Endothelial cell of umbilical vein (primary cell): ENCODE data around the gene AAGAB. TPM values are rescaled to one million over a fixed set of nuclear protein-coding genes. Genes with fewer than 3 reads are reported as not detected.
"Not testable (repeated sequence)": the region's sequence is repeated elsewhere in the genome, so short reads cannot be mapped to it uniquely, and the experiment has no call there.

ENCODE experiments used
- BruUV-seq: library from RNA; stranded (reverse); fragments of 400-500 nt; replicated peaks from 2 replicates; lab custom pipeline; 2021; lab: Mats Ljungman, UMichigan
- CTCF ChIA-PET: fragments of 300-600, 350-600 bp; sonication (Branson Sonifier 250); formaldehyde crosslinking; loops from one replicate; lab custom pipeline; 2021; ENCODE audit warnings: antibody characterized with exemption, inconsistent platforms; lab: Charles Lee
- POLR2A ChIA-PET: fragments of 300-600, 350-600 bp; sonication (Branson Sonifier 250); formaldehyde crosslinking; loops from one replicate; lab custom pipeline; 2021; ENCODE audit warnings: antibody characterized with exemption, inconsistent platforms; lab: Charles Lee
- DNase-seq: peaks from one replicate; pipeline ENCODE4 v3.0.0-alpha.2; 2011; ENCODE audit warnings: low read depth, low spot score
- FAIRE-seq: peaks from 2 replicates; lab custom pipeline; 2011; peaks lifted over from hg19 to GRCh38; lab: Jason Lieb, UNC
- H2AFZ ChIP-seq: 2 replicates; pipeline ENCODE4 v1.6.0; 2012; ENCODE audit warnings: low read depth, low read length, control low read depth, inconsistent platforms
- H3K27ac ChIP-seq: 2 replicates; pipeline ENCODE4 v1.5.1; 2011; ENCODE audit warnings: low read depth, mild to moderate bottlenecking, control low read depth, low read length, moderate library complexity; ENCODE audit not compliant: insufficient read depth
- H3K27me3 ChIP-seq, 2 experiments: 2 replicates each; pipeline versions ENCODE4 v1.6.0 to v1.6.1; 2011; ENCODE audit warnings: low read length in 2 of 2, mixed read lengths in 1 of 2; ENCODE audit not compliant: control insufficient read depth in 2 of 2, insufficient read depth in 2 of 2
- H3K36me3 ChIP-seq, 2 experiments: 2 replicates in 1 of 2; 3 replicates in 1 of 2; pipeline ENCODE4 v1.5.1; 2011; ENCODE audit warnings: low read length in 2 of 2, mild to moderate bottlenecking in 1 of 2, moderate library complexity in 1 of 2; ENCODE audit not compliant: control insufficient read depth in 2 of 2, insufficient read depth in 2 of 2; ENCODE audit errors: extremely low read depth in 1 of 2
- H3K4me1 ChIP-seq: 3 replicates; pipeline ENCODE4 v1.5.1; 2011; ENCODE audit warnings: mild to moderate bottlenecking, low read length; ENCODE audit not compliant: control insufficient read depth, insufficient read depth; ENCODE audit errors: extremely low read depth
- H3K4me2 ChIP-seq: 2 replicates; pipeline ENCODE4 v1.6.1; 2011; ENCODE audit warnings: low read length, control low read depth, mixed read lengths; ENCODE audit not compliant: insufficient read depth
- H3K4me3 ChIP-seq, 3 experiments: fragments of 200-600 bp in 1 of 3; sonication (generic), shearing (Covaris generic) in 1 of 3; replicated peaks in 1 of 3; 2 replicates each; pipeline ENCODE4 v1.5.1; 2011 to 2016; ENCODE audit warnings: control low read depth in 3 of 3, low read length in 3 of 3, mild to moderate bottlenecking in 2 of 3, inconsistent platforms in 1 of 3, low read depth in 1 of 3, moderate library complexity in 1 of 3; ENCODE audit not compliant: insufficient read depth in 1 of 3
- H3K79me2 ChIP-seq: 2 replicates; pipeline ENCODE4 v1.6.0; 2012; ENCODE audit warnings: low read length, inconsistent platforms; ENCODE audit not compliant: control insufficient read depth, insufficient read depth
- H3K9ac ChIP-seq: replicated peaks from 2 replicates; pipeline ENCODE3; 2011; ENCODE audit warnings: low read length, control low read depth; ENCODE audit not compliant: insufficient read depth; ENCODE audit errors: extremely low read depth
- H3K9me1 ChIP-seq: replicated peaks from 3 replicates; pipeline ENCODE4 v1.6.0; 2011; ENCODE audit warnings: mild to moderate bottlenecking, low read length; ENCODE audit not compliant: control insufficient read depth, insufficient read depth; ENCODE audit errors: extremely low read depth
- H3K9me3 ChIP-seq: replicated peaks from 2 replicates; pipeline ENCODE4 v1.5.1; 2012; ENCODE audit warnings: low read length, inconsistent platforms; ENCODE audit not compliant: control insufficient read depth, insufficient read depth
- H4K20me1 ChIP-seq: replicated peaks from 2 replicates; pipeline ENCODE3; 2011; ENCODE audit warnings: mild to moderate bottlenecking, low read length; ENCODE audit not compliant: control insufficient read depth, insufficient read depth; ENCODE audit errors: extremely low read depth
- CTCF ChIP-seq, 2 donors: IDR thresholded peaks; 1 replicate in 1 of 2; 2 replicates in 1 of 2; pipeline ENCODE4 v1.5.1; 2011; ENCODE audit warnings: low read length in 2 of 2, mild to moderate bottlenecking in 2 of 2, moderate library complexity in 2 of 2, control low read depth in 1 of 2, inconsistent platforms in 1 of 2, low read depth in 1 of 2; ENCODE audit not compliant: insufficient read depth in 1 of 2; ENCODE audit errors: extremely low read depth in 1 of 2
- MYC ChIP-seq: IDR thresholded peaks from one replicate; pipeline ENCODE4 v1.6.1; 2011; ENCODE audit warnings: mild to moderate bottlenecking, low read depth, low read length
- POLR2AphosphoS5 ChIP-seq: IDR thresholded peaks from 2 replicates; pipeline ENCODE4 v1.6.1; 2012; ENCODE audit warnings: low read depth, mild to moderate bottlenecking, control low read depth, low read length, moderate library complexity; ENCODE audit not compliant: insufficient read depth
- dilution Hi-C: fragments of 300-500 bp; cut with MboI; formaldehyde crosslinking; loops from one replicate; pipeline ENCODE4 v1.15.0; 2019; ENCODE audit warnings: low sequenced_read_pairs; ENCODE audit not compliant: extremely low pct_ligation_motif_present
- intact Hi-C: fragments of 100-400 bp; cut with micrococcal nuclease; formaldehyde crosslinking; loops from one replicate; pipeline ENCODE4 v1.10.0; 2022
- polyA plus RNA-seq, 4 experiments: library from polyadenylated mRNA; depleted of rRNA in 3 of 4; stranded (reverse) in 3 of 4; unstranded in 1 of 4; fragments of >200 nt; gene quantifications; 2 replicates each; pipeline versions ENCODE4 v1.2.1 to v1.2.3, GENCODE V29; 2011 to 2012; ENCODE audit warnings: missing spikeins in 1 of 4
- total RNA-seq: library from RNA; stranded (reverse); gene quantifications from 2 replicates; pipeline ENCODE4 v1.2.3, GENCODE V29; 2021

AAGAB gene
- total and polyA plus RNA-seq, 2 donors (not counting 3 experiments of a cell fraction or from before 2014, with no cell fraction given) = 21.2 to 42.6 TPM

GRCh38 chr15:67248011-67248505 is 6.4 kb downstream of the AAGAB start:
- dilution Hi-C loops = no loop called here
- POLR2A ChIA-PET = no interaction called here
- BruUV-seq = no TSS peak

GRCh38 chr15:67246606-67247005 is 7.9 kb downstream of the AAGAB start:
- H2AFZ ChIP-seq, CTCF ChIA-PET, BruUV-seq, intact Hi-C loops, H3K4me1 ChIP-seq, POLR2A ChIA-PET, DNase-seq, H3K9me3 ChIP-seq, H3K9ac ChIP-seq, dilution Hi-C loops, H3K27ac ChIP-seq, H3K4me3 ChIP-seq, H4K20me1 ChIP-seq, FAIRE-seq, H3K4me2 ChIP-seq, H3K27me3 ChIP-seq, H3K36me3 ChIP-seq, H3K9me1 ChIP-seq: not testable (repeated sequence)
- H3K79me2 ChIP-seq = peaks cover 66% of the 10 kb centered on the region

More at GRCh38 chr15:67248011-67248505, 6.4 kb downstream of the AAGAB start:
- intact Hi-C loops = no loop called here
- H3K4me1 ChIP-seq = peaks cover 2% of the 10 kb centered on the region
- H3K9ac ChIP-seq = no peak overlapping the region
- H4K20me1 ChIP-seq = no peaks in the 10 kb centered on the region
- no peak for DNase-seq
- H3K36me3 ChIP-seq = no peaks in the 10 kb centered on the region
- no peaks in the 10 kb centered on the region for H3K9me1 ChIP-seq
- no peak overlapping the region for H3K4me2 ChIP-seq
- FAIRE-seq = no peak
- no peak for TF ChIP-seq POLR2AphosphoS5
- no peak for TF ChIP-seq MYC
- TF ChIP-seq CTCF (IDR thresholded peaks at IDR 0.05; ENCODE audit: extremely low read depth in 1 of 2, insufficient read depth in 1 of 2, low read depth in 1 of 2, low read length in 2 of 2) = no peak
- no peaks in the 10 kb centered on the region for H3K27me3 ChIP-seq
- H3K27ac ChIP-seq = no peak overlapping the region
- CTCF ChIA-PET = interaction anchor here (1.0 kb wide), 2 partner anchors 9 to 11 kb away, joined by 3 read pairs; no protein-coding TSS in a partner anchor
- H3K9me3 ChIP-seq = no peaks in the 10 kb centered on the region
- no peak overlapping the region for H2AFZ ChIP-seq
- no peak overlapping the region for H3K4me3 ChIP-seq
- H3K79me2 ChIP-seq = peaks cover 69% of the 10 kb centered on the region
